GM21367 (cell line): ENCODE results near the gene FBXO9.
"Not testable (repeated sequence)": the region's sequence is repeated elsewhere in the genome, so short reads cannot be mapped to it uniquely, and the experiment has no call there.

Experiments used
- ATAC-seq: cut with Tn5 transposase; IDR thresholded peaks from one replicate; pipeline ENCODE4 v1.9.1; 2021; ENCODE audit not compliant: unreplicated experiment

FBXO9 gene

DNA sequence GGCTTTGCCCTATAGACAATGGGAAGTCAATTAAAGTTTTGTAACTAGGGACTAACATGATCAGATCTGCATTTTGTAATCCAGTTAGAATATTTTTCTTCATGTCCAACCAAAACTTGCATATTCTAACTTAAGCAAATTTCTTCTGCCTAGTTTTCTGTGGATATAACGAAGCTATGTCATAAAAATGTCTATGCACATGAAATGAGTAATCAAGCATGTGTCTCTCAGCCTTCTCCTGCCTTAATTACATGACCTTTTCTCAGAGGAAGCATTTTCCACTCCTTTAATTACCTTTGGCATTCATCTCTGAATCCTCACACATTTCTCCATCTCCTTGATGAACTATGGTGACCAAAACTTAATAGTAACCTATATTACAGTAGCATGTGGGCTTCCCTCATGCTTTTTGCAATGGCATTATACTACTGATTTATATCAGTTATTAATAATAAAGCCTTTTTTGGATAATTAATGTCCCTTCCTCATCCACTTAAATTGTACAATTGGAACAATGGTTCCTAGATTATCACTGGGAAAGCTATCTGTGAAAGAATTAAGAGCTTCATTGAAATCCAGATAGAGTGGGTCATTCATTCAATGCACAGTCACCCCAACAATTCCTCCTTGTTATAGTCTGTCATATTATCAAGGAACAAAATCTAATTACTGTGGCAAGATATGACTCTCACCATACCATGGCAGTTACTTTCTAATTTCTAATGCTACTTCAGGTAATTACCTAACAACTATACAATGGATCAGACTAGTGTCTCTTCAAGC lies 19.1 kb upstream of the FBXO9 start:
- ATAC-seq, result no peak

GRCh38 chr6:53048431-53049195 lies 16.6 kb upstream of the FBXO9 start:
- peak; percentile 94 for ATAC-seq

DNA sequence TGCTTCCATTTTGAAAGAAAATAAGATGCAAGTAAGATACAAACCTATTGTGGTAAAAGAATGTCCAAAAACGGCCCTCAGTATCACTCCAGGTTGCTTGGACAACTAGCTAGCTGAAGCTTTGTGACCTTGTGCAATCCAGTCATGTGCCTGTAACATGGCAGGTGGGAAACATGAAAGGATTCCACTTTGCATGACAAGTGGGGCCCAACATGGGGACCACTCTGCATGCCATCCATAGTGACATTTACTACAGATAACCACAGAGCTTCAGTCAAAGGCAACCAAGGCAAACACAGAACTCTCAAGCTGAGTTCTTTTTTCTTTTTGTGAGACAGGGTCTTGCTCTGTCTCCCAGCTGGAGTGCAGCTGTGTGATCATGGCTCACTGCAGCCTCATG lies 15.8 kb upstream of the FBXO9 start:
- no peak for ATAC-seq

- ATAC-seq, result not testable (repeated sequence)
These were observed 13.1 kb upstream of the FBXO9 start for GRCh38 chr6:53052152-53052551.

- no peak for ATAC-seq
These were observed 10.7 kb upstream of the FBXO9 start for GRCh38 chr6:53054532-53054931.

GRCh38 chr6:53055873-53056272 lies 9.3 kb upstream of the FBXO9 start:
- no peak for ATAC-seq

GRCh38 chr6:53056273-53056672 lies 8.9 kb upstream of the FBXO9 start:
- ATAC-seq, result no peak

GRCh38 chr6:53058388-53059195 lies 6.6 kb upstream of the FBXO9 start:
- ATAC-seq, result no peak

- ATAC-seq, result no peak
These were observed 5.3 kb upstream of the FBXO9 start for GRCh38 chr6:53059648-53060589.

DNA sequence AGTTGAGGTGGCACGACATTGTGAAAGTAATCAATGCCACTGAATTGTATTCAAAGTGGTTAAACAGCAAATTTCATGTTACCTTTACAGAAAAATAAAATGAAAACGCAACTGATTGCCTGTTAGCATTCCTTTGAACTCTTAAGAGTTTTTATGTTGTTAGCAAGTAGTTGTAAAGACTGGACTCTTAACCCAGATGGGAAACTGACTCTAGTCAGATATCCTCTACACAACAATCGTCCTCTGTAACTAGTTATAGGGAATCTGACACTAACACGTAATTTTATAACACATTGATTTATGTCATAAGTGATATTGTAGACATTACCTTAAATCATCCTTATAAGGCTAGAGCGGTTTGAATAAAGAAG lies 3.0 kb upstream of the FBXO9 start:
- ATAC-seq, result no peak

DNA sequence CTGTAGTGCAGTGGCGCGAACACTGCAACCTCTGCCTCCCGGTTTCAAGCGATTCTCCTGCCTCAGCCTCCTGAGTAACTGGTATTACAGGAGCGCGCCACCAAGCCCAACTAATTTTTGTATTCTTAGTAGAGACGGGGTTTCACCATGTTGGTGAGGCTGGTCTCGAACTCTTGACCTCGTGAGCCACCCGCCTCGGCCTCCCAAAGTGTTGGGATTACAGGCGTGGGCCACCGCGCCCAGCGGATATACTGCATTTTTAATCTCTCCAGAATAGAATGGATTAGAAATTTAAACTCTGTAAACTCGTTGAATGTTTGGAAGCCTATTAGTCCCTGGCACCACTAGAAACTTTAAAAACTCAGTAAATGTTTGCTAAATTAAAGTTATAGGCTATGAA lies 949 bp upstream of the FBXO9 start:
- not testable (repeated sequence) for ATAC-seq

- peak; percentile 72 for ATAC-seq
These were observed 408 bp upstream of the FBXO9 start for GRCh38 chr6:53064726-53065265.

DNA sequence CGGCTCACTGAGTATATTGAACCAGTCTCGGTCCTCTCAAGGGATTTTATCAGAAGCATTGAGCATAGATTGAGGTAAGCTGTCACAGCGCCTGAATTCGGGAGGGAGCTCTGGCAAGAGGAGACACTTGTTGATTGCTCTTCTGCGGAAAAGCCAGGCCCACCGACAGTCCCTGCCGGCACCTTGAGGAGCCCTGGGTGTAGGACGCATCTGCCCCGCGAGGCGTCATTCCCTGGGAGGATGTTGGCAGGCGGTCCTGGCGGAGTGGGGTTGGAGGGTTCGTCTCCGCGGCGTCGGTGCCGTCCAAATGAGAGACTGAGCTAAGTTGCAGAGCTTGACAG lies 843 bp downstream of the FBXO9 start:
- peak; percentile 4 for ATAC-seq

- ATAC-seq, result no peak
These were observed 1.9 kb downstream of the FBXO9 start for GRCh38 chr6:53066874-53067706.

DNA sequence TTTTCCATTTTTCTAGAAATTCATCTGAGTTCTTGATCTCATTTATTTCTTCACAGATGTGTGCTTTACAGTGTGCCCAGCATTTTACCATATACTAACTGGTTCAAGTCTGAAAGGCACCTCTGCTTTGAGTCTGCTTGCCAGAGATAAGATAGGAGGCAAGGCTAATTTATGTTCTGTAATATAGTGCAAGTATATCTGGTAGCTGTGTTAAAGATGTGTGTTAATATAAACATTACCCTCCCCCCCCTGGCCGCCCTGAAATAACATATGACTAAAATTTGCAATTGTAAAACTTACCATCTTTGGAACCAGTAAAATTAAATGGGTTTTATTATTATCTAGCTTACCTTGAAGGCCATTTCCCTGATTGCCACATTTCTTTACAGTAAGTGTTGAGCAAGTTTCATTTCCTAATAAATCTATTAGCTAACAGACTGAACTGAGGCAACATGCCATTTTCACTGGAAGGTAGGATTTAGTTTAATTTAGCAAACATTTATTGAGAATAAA lies 2.7 kb downstream of the FBXO9 start:
- ATAC-seq, result no peak

DNA sequence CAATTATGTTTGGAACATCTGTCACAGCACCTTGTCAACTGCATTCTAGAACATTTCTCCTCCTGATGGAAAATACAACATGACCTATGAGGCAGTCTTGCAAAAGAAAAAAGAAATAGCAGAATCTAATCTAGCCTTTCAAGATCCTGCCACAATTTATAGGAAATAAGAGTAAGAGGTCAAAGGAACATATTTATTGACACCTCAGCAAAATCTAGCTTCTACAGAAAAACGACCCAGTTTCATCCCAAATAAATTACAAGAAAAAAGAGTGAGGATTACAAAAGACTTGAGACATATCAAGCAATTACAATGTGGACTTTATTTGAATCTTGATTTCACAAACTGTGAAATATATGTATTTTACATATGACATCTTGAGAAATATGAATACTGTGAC lies 4.2 kb downstream of the FBXO9 start:
- no peak for ATAC-seq

DNA sequence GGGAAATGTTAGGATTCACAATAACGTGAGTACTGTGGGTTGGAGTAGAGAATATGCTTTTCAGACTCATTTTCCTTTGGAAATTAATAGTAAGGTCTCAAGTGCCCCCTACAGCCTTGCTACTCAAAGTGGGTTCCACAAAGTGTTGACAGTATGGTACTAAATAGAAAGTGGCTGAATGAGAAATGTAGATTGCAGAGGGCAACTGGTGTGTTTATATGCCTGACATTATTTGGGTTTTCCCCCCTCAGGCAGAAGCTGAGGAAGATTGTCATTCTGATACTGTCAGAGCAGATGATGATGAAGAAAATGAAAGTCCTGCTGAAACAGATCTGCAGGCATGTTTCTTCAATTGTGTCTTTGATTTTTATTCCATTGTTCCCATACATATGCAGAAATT lies 5.6 kb downstream of the FBXO9 start:
- peak; percentile 50 for ATAC-seq

- ATAC-seq, result no peak
These were observed 9.1 kb downstream of the FBXO9 start for GRCh38 chr6:53074347-53074746.

- no peak for ATAC-seq
These were observed 15.6 kb downstream of the FBXO9 start for GRCh38 chr6:53080813-53081212.
